IPS-20b (cell line): ENCODE results near the gene COL6A1.

Source experiments
- H3K27ac ChIP-seq: one replicate; pipeline ENCODE4 v1.5.1; 2013; ENCODE audit warnings: low read length
- H3K27me3 ChIP-seq: 2 replicates; pipeline ENCODE4 v1.6.1; 2013; ENCODE audit warnings: mild to moderate bottlenecking, low read length, inconsistent platforms; ENCODE audit not compliant: insufficient read depth
- H3K36me3 ChIP-seq: 2 replicates; pipeline ENCODE4 v1.6.1; 2013; ENCODE audit warnings: low read depth, mild to moderate bottlenecking, inconsistent platforms, low read length, moderate library complexity; ENCODE audit not compliant: insufficient read depth
- H3K4me1 ChIP-seq: 2 replicates; pipeline ENCODE4 v1.6.1; 2013; ENCODE audit warnings: mild to moderate bottlenecking, control low read depth, inconsistent platforms, low read length, moderate library complexity; ENCODE audit not compliant: insufficient read depth
- H3K4me3 ChIP-seq: 2 replicates; pipeline ENCODE4 v1.5.1; 2013; ENCODE audit warnings: mild to moderate bottlenecking, low read length, inconsistent platforms
- H3K9ac ChIP-seq: 2 replicates; pipeline ENCODE4 v1.6.1; 2013; ENCODE audit warnings: low read depth, mild to moderate bottlenecking, inconsistent platforms, low read length, moderate library complexity
- H3K9me3 ChIP-seq: 2 replicates; pipeline ENCODE4 v1.6.1; 2013; ENCODE audit warnings: mild to moderate bottlenecking, low read depth, low read length, inconsistent platforms; ENCODE audit not compliant: insufficient read depth

COL6A1 gene

DNA sequence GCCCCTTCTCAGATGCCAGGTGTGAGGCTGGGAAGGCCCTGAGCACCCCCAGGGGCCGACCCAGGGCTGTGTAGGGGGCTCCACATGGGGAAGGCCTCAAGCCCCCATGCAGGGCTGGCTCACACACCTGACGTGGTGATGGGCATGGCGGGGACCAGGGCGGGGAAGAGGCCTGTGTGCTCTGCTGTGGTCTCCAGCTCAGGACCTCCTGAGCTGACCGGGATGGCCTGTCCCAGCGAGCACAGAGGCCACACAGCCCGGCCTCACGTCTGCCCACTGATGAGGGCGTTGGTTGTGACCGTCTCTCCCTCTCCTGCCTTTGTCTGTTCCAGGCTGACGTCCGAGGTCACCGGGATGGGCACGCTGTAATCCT lies 40.2 kb upstream of the COL6A1 start:
- no peak overlapping the region for H3K4me3 ChIP-seq
- H3K4me1 ChIP-seq, result no peaks in the 10 kb centered on the region
- peaks cover 11% of the 10 kb centered on the region; the same call in 1 of the 2 replicates for H3K27me3 ChIP-seq
- H3K9ac ChIP-seq, result no peak overlapping the region
- H3K27ac ChIP-seq, result no peak overlapping the region
- H3K9me3 ChIP-seq, result no peaks in the 10 kb centered on the region
- no peaks in the 10 kb centered on the region for H3K36me3 ChIP-seq

DNA sequence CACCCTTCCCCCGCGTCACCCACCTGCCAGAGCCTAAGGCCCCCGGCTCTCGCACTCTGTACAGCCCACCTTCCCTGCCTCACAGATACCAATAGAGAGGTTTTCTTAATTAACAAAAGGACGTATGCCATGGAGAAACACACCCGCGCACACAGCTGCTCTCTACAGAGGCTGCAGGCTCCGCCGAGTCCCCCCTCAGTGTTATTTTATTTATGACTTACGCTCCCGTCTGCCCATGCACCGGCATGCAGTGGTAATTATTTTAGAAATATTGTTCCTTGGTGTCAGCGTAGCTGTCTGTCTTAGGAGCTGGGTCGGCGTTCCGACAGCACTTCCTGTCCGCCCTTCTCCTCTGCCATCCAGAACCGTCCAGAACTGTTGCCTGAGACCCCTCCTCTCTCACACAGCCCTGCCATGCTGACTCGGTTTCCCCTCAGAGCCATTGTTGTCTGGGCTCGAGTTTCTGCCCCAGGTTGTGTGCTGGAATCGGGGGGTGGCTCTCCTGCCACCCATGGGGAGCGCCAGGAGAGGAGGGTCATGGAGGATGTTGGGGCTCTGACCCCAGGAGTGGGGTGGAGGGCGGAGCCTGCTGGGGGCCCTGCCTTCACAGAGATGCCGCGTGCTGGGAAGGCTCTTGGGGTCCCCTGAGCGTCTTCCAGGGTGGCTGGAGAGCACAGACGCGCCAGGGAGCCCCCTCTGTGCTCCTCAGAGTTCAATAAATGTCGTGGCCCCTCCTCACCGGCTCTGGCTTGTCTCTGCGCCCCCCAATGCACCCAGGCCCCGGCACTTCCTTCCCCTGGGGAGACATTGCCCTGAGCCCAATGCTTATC lies 39.6 kb upstream of the COL6A1 start:
- Histone ChIP-seq H3K9me3 (no peaks in the 10 kb centered on the region), H3K4me3 (no peak overlapping the region), H3K27me3 (peaks cover 5% of the 10 kb centered on the region; the same call in 1 of the 2 replicates), H3K9ac (no peak overlapping the region), H3K27ac (no peak overlapping the region), H3K4me1 (no peaks in the 10 kb centered on the region), H3K36me3 (no peaks in the 10 kb centered on the region)

DNA sequence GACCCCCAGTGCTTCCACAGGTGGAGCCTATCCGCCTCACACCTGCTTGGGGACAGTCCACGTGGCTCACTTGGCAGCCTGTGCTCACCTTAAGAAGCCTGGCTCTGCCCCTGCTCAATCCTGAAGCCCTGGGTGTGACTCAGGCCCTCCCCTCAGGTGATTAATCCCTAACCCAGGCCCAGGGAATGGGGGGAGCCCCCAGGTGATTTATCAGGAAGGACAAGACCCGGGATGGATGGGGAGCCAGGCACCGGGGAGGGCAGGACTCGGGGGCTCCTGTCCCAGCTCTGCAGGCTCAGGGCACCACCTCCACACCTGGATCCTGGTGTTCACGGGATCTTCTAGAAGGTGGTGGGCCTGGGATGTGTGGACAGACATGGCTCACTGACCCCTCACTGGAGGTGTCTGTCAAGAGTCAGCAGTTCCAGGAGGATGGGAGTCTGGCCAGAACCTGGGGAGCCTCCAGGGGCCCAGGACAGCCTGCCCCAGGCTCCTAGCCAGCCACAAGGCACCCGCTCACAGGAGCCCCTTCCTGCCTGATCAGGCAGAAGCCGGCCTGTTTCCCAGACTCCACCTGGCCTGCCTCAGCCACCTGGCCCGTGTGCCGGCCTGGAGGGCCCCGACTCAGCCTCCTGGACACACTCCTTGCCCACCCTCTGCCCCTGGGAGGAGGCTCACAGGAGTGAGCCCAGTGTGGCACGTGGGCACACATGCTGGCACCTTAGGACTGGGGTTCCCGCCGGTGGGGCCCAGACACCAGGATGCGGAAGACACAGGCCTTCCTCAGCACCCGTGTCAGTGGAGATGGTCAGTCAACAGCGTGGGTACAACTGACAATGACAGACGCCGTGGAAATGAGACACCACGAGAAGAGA lies 38.6 kb upstream of the COL6A1 start:
- Histone ChIP-seq H3K27me3 (no peaks in the 10 kb centered on the region), H3K4me1 (no peaks in the 10 kb centered on the region), H3K36me3 (no peaks in the 10 kb centered on the region), H3K9me3 (no peaks in the 10 kb centered on the region), H3K27ac (no peak overlapping the region), H3K9ac (no peak overlapping the region), H3K4me3 (no peak overlapping the region)

DNA sequence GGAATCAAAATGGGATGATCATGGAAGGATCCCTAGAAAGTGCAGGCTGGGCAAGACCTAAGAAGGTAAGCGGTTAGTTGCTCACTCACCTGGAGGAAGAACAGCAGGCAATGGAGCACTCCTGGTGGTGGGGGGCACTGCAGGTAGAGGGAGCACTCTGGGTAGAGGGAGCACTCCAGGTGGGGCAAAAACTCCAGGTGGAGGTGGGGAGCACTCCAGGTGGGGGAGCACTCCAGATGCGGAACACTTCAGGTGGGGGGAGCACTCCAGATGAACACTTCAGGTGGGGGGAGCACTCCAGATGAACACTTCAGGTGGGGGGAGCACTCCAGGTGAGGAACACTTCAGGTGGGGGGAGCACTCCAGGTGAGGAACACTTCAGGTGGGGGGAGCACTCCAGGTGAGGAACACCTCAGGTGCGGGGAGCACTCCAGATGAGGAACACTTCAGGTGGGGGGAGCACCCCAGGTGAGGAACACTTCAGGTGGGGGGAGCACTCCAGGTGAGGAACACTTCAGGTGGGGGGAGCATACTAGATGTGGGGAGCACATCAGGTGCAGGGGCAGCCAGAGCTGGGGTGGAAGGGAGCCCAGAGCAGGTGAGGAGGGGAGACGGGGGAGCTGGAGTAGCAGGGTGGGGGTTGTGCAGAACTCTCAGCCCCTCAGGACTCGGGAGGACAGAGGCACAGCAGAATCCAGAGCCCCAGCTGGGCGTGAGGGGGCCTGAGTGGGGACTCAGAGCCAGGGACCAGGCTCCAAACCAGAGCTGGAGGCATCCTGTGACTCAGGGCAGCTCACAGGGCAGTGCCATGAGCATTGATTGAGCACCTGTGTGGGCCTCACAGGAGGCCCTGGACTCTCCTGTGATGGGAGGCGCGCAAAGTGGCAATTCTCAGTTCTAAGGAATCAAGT lies 37.7 kb upstream of the COL6A1 start:
- H3K4me3 ChIP-seq, result no peak overlapping the region
- no peak overlapping the region for H3K9ac ChIP-seq
- no peaks in the 10 kb centered on the region for H3K36me3 ChIP-seq
- no peaks in the 10 kb centered on the region for H3K27me3 ChIP-seq
- H3K9me3 ChIP-seq, result no peaks in the 10 kb centered on the region
- H3K27ac ChIP-seq, result no peak overlapping the region
- H3K4me1 ChIP-seq, result no peaks in the 10 kb centered on the region

DNA sequence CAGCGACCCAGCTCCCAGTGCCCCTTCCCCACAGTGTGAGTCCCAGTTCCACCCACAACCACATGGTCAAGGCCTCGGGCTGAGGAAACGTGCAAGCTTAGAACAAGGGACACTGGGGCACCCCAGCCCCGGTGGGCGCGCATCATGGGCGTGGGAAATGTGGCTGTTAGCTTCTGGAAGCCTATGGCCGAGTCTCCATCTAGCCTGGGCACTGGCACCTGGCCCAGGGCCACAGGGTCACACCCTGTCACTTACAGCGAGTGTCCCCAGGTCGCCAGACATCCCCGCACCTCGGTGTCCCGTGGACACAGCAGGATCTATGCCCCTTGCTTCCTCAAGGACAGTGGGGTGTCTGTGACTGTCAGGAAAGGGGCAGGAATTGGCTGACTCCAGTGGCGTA lies 37.0 kb upstream of the COL6A1 start:
- Histone ChIP-seq H3K36me3 (no peaks in the 10 kb centered on the region), H3K27ac (no peak overlapping the region), H3K27me3 (no peaks in the 10 kb centered on the region), H3K9me3 (no peaks in the 10 kb centered on the region), H3K4me3 (no peak overlapping the region), H3K9ac (no peak overlapping the region), H3K4me1 (no peaks in the 10 kb centered on the region)

DNA sequence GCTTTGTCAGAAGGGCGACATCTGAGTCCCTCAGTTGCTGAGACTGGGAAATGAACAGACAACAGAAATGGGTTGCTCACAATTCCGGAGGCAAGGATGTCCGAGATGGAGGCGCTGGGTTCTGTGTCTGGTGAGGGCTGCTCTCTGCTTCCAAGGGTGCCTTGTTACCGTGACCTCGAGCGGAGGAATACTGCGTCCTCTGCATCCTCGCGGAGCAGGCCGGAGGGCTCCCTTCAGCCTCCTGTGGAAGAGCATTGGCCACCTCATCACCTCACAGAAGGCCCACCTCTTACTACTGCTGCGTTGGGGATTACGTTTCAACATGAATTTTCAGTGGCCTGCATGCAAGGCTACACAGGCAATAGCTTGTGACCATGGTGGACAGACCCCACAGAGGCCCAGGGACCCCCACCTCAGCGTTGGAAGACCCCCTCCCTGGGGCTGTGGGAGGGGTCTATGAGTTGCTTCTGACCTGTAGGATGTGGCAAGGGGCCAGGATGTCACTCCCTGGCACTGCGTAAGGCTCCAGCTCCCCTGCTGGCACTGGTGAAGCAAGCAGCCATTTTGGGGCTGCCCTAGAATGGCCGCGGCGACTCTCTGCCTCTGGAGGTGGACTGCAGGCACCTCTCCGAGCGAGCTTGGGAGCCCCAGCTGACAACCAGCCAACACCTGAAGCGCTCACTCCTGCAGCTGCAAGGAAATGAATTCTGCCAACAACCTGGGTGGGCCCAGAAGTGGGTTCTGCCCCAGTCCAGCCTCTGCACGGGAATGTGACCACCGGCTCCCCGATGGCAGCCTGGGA lies 36.3 kb upstream of the COL6A1 start:
- Histone ChIP-seq H3K36me3 (no peaks in the 10 kb centered on the region), H3K27ac (no peak overlapping the region), H3K4me1 (no peaks in the 10 kb centered on the region), H3K4me3 (no peak overlapping the region), H3K9me3 (no peaks in the 10 kb centered on the region), H3K27me3 (no peaks in the 10 kb centered on the region), H3K9ac (no peak overlapping the region)

DNA sequence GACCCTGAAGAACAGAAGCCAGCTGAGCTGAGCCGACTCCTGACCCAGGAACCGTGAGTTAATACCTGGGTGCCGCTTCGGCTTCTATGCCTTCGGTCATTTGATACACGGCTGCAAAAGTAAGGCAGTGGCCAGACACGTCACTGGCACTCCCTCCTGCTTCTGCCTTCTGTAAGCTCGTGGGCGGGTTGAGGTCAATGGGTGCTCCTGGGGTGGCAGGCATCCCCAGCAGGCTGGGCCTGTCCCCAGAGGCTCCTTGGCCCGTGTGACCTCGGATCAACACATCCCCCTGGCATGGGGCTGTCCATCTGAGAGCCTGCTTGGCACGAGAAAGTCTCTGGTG lies 35.7 kb upstream of the COL6A1 start:
- Histone ChIP-seq H3K9ac (no peak overlapping the region), H3K27ac (no peak overlapping the region), H3K36me3 (no peaks in the 10 kb centered on the region), H3K9me3 (no peaks in the 10 kb centered on the region), H3K4me1 (no peaks in the 10 kb centered on the region), H3K4me3 (no peak overlapping the region), H3K27me3 (no peaks in the 10 kb centered on the region)

DNA sequence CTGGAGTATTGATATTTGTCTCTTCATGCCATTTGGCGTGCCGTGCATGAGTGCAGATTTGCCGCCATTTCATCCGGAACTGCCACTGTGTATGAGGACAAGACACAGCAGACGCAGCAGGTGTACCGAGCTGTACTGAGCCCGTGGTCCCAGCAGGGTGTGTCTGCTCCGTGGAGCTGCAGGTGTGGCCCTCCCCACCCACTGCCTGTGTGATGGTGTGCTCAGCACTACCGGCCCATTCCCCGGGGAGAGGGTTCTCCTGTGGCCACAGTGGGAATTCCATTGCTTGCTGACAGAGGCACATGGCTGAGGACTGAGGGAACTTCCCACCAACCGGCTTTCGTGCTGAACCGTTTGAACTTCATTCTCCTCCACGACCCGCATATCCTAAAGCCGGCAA lies 34.3 kb upstream of the COL6A1 start:
- Histone ChIP-seq H3K27ac (no peak overlapping the region), H3K4me3 (no peak overlapping the region), H3K27me3 (no peaks in the 10 kb centered on the region), H3K9me3 (no peaks in the 10 kb centered on the region), H3K9ac (no peak overlapping the region), H3K4me1 (no peaks in the 10 kb centered on the region), H3K36me3 (no peaks in the 10 kb centered on the region)

DNA sequence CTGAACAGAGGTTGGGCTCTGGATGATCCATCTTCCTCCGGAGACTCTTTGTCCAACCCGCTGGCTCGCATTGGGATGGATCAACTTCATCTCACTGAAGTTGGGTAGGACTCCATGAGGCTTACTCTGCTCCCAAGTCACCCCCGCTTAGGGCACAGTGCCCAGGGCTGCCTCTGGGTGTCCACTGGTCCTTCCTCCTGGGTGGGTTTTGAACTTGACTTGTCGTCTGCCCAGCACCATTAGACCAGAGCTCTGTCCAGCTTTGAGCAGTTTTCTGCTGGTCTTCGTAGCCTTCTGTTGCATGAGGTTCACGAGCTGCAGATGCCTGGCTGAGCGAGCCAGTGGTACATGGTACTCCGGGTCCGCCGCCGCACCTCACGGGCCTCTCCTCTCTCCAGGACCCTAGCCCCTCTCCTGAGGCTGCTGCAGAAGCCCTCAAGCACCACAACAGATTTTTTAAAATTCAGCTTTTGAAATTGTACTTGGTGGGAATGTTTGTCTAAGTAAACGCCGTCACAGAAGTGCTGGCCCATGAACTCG lies 33.8 kb upstream of the COL6A1 start:
- H3K9ac ChIP-seq, result no peak overlapping the region
- H3K4me3 ChIP-seq, result no peak overlapping the region
- H3K27me3 ChIP-seq, result no peaks in the 10 kb centered on the region
- no peaks in the 10 kb centered on the region for H3K9me3 ChIP-seq
- no peak overlapping the region for H3K27ac ChIP-seq
- no peaks in the 10 kb centered on the region for H3K36me3 ChIP-seq
- H3K4me1 ChIP-seq, result no peaks in the 10 kb centered on the region

DNA sequence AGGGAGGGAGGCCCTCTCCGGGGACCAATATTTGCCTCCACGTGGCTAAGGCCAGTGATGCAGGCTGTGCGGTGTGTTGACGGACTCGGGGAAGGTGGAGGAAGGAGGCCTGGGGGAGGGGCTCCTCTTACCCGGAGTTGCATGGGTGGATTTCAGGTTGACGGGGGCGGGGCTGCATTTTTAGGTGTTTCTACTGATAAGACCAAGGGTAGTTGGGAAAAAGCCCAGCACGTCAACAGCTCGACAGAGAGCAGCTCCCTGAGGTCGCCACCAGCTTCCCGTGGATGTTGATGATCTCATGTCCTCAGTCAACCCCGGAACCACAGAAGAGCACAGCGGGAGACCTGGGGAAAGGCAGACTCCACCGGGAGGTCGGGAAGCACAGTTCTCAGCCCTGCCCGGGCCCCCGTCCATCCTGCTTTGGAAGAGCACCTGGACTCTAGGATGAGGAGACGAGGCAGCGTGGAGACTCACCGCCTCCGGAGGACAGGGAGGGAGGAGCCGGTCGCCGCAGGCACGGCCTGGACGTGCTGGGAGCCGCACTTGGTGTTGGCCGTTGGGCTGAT lies 32.9 kb upstream of the COL6A1 start:
- Histone ChIP-seq H3K36me3 (no peaks in the 10 kb centered on the region), H3K27ac (no peak overlapping the region), H3K9me3 (no peaks in the 10 kb centered on the region)

More for the DNA sequence above, 32.9 kb upstream of the COL6A1 start:
- Histone ChIP-seq H3K27me3 (no peaks in the 10 kb centered on the region), H3K9ac (no peak overlapping the region), H3K4me1 (no peaks in the 10 kb centered on the region), H3K4me3 (no peak overlapping the region)
